Upper lobe of left lung (tissue), 4 donors: ENCODE measurements around the gene TMEM150A.

Source experiments
- EP300 ChIP-seq, 4 donors: sonication (generic); formaldehyde crosslinking; IDR thresholded peaks; one replicate each; pipeline ENCODE4 v1.5.1; 2017; ENCODE audit warnings: antibody characterized with exemption in 4 of 4, control low read depth in 2 of 4
- TF ChIP-seq, protein P1 (sequence below), 6 experiments: fragments of 450-650 bp in 4 of 6; fragments of 200-600 bp in 2 of 6; sonication (generic) in 2 of 6; IDR thresholded peaks; one replicate each; pipeline ENCODE4 v1.5.1; 2016 to 2019; ENCODE audit warnings: antibody characterized with exemption in 6 of 6

DNA sequence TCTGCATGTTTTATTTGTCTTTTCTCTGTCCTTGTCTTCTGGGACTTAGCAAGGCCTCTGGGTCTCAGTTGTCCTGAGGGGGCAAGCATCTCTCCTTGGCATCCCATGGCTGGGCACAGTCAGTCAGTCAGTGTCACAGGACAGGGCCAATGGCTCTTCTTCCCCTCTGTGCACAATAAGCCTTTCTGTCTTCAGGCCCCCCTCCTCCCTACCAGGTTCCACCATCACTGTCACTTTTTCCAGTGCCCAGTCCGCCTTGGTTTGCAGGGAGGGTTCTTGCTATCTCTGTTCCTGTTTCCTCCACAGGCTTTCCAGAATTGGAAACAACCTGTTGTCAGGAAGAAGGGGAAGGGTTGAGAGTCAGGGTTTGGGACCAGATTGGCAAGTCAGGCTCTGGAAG lies 20.0 kb downstream of the TMEM150A start:
- TF ChIP-seq EP300 (IDR thresholded peaks at IDR 0.05), result no peak
- TF ChIP-seq, protein P1, sequence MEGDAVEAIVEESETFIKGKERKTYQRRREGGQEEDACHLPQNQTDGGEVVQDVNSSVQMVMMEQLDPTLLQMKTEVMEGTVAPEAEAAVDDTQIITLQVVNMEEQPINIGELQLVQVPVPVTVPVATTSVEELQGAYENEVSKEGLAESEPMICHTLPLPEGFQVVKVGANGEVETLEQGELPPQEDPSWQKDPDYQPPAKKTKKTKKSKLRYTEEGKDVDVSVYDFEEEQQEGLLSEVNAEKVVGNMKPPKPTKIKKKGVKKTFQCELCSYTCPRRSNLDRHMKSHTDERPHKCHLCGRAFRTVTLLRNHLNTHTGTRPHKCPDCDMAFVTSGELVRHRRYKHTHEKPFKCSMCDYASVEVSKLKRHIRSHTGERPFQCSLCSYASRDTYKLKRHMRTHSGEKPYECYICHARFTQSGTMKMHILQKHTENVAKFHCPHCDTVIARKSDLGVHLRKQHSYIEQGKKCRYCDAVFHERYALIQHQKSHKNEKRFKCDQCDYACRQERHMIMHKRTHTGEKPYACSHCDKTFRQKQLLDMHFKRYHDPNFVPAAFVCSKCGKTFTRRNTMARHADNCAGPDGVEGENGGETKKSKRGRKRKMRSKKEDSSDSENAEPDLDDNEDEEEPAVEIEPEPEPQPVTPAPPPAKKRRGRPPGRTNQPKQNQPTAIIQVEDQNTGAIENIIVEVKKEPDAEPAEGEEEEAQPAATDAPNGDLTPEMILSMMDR (IDR thresholded peaks at IDR 0.05), result no peak
